Stomach (tissue), 4 donors: Measurements from ENCODE around the gene RIMKLB.

Experiments used
- EP300 ChIP-seq: sonication (generic); formaldehyde crosslinking; IDR thresholded peaks from one replicate; pipeline ENCODE4 v1.6.1; 2017; ENCODE audit warnings: antibody characterized with exemption
- POLR2A ChIP-seq, 4 donors: fragments of 450-650 bp; IDR thresholded peaks; one replicate each; pipeline ENCODE4 v1.6.1; 2016; ENCODE audit warnings: antibody characterized with exemption in 4 of 4, control low read depth in 2 of 4, mild to moderate bottlenecking in 1 of 4, moderate library complexity in 1 of 4
- POLR2AphosphoS5 ChIP-seq, 3 donors: sonication (generic); formaldehyde crosslinking; IDR thresholded peaks; one replicate each; pipeline ENCODE4 v1.6.1; 2016; ENCODE audit warnings: antibody characterized with exemption in 3 of 3
- TF ChIP-seq, protein P1 (sequence below), 7 experiments: fragments of 450-650 bp in 4 of 7; fragments of 200-600 bp in 3 of 7; sonication (generic) in 3 of 7; IDR thresholded peaks; one replicate each; pipeline ENCODE4 v1.5.1; 2016 to 2019; ENCODE audit warnings: antibody characterized with exemption in 7 of 7, control low read depth in 2 of 7, mild to moderate bottlenecking in 1 of 7

DNA sequence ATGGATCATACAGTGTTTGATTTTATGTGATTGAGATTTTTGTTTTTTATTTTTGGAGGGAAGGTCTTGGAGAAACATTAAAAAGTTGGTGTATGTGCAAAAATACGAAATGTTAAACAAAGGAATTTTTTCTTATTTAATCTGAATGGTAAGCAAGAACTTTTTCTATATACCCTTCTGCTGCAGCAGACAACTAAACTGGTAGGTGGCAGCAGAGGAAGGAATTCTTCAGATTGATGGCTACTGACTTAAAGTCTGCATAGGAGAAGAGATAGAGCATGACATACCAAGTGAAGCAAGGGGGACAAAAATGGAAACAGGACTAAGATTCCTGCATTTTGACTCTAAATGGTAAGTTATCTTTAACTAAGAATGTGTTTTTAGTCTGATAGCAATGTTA is 82.6 kb downstream of the RIMKLB start:
- TF ChIP-seq POLR2AphosphoS5 (IDR thresholded peaks at IDR 0.05) (no peak), EP300 (no peak), POLR2A (IDR thresholded peaks at IDR 0.05) (no peak)
- TF ChIP-seq, protein P1, sequence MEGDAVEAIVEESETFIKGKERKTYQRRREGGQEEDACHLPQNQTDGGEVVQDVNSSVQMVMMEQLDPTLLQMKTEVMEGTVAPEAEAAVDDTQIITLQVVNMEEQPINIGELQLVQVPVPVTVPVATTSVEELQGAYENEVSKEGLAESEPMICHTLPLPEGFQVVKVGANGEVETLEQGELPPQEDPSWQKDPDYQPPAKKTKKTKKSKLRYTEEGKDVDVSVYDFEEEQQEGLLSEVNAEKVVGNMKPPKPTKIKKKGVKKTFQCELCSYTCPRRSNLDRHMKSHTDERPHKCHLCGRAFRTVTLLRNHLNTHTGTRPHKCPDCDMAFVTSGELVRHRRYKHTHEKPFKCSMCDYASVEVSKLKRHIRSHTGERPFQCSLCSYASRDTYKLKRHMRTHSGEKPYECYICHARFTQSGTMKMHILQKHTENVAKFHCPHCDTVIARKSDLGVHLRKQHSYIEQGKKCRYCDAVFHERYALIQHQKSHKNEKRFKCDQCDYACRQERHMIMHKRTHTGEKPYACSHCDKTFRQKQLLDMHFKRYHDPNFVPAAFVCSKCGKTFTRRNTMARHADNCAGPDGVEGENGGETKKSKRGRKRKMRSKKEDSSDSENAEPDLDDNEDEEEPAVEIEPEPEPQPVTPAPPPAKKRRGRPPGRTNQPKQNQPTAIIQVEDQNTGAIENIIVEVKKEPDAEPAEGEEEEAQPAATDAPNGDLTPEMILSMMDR (IDR thresholded peaks at IDR 0.05), result no peak
